ENCODE measurements around the gene AP1S1.
"Not testable (repeated sequence)": the region's sequence is repeated elsewhere in the genome, so short reads cannot be mapped to it uniquely, and the experiment has no call there.

The AP1S1 gene

GRCh38 chr7:101172005-101172853, 18.0 kb downstream of the AP1S1 start:
- no peak for FAIRE-seq

GRCh38 chr7:101172854-101173751, 18.8 kb downstream of the AP1S1 start:
- no peak for FAIRE-seq

GRCh38 chr7:101173752-101174244, 19.5 kb downstream of the AP1S1 start:
- no peak for FAIRE-seq

GRCh38 chr7:101174322-101174854, 20.1 kb downstream of the AP1S1 start:
- FAIRE-seq = no peak

- FAIRE-seq = no peak
These were observed 21.4 kb downstream of the AP1S1 start for GRCh38 chr7:101175664-101176063.

GRCh38 chr7:101177644-101178043, 23.4 kb downstream of the AP1S1 start:
- no peak for FAIRE-seq

- FAIRE-seq = no peak
These were observed 24.8 kb downstream of the AP1S1 start for GRCh38 chr7:101179117-101179516.

- FAIRE-seq = no peak
These were observed 25.4 kb downstream of the AP1S1 start for GRCh38 chr7:101179713-101180112.

- FAIRE-seq = no peak
These were observed 26.0 kb downstream of the AP1S1 start, which contains the start of gene NAT16 for GRCh38 chr7:101180130-101180755. Gene NAT16 (minus strand): TSS chr7:101180293. CDS start chr7:101174807, 5,486 bp downstream.

GRCh38 chr7:101185258-101185839, 31.1 kb downstream of the AP1S1 start:
- no peak for FAIRE-seq

GRCh38 chr7:101186194-101186593, 31.9 kb downstream of the AP1S1 start:
- FAIRE-seq = no peak

GRCh38 chr7:101186844-101187428, 32.7 kb downstream of the AP1S1 start:
- FAIRE-seq = no peak

- no peak for FAIRE-seq
These were observed 34.8 kb downstream of the AP1S1 start for GRCh38 chr7:101189109-101189508.

- FAIRE-seq = no peak
These were observed 41.6 kb downstream of the AP1S1 start for GRCh38 chr7:101195884-101196283.

GRCh38 chr7:101197991-101198390, 43.7 kb downstream of the AP1S1 start:
- no peak for FAIRE-seq

GRCh38 chr7:101198476-101198875, 44.2 kb downstream of the AP1S1 start:
- no peak for FAIRE-seq

GRCh38 chr7:101199522-101199921, 45.2 kb downstream of the AP1S1 start:
- not testable (repeated sequence) for FAIRE-seq

GRCh38 chr7:101200504-101200861, 46.2 kb downstream of the AP1S1 start:
- no peak for FAIRE-seq

GRCh38 chr7:101200862-101201599, 46.8 kb downstream of the AP1S1 start, which contains the start of gene MOGAT3:
Gene MOGAT3 (minus strand): TSS chr7:101201036. CDS start chr7:101200854, 182 bp downstream.
- no peak for FAIRE-seq

GRCh38 chr7:101201695-101202602, 47.7 kb downstream of the AP1S1 start:
- no peak for FAIRE-seq
